Stimulated activated CD4-positive, alpha-beta T cell treated with anti-CD3 and anti-CD28 coated beads, Interleukin-12 subunit alpha, Interleukin-12 subunit beta, amount 100 ng/mL, for 4 hours (primary cell): ENCODE measurements around the gene HSD3B7.

Experiments used
- DNase-seq: peaks from one replicate; pipeline ENCODE4 v3.0.0-alpha.2; 2020

The HSD3B7 gene

GRCh38 chr16:30957456-30958174 lies 27.4 kb upstream of the HSD3B7 start, which contains the start of gene SETD1A:
TSS of gene SETD1A (plus strand) at chr16:30957754. CDS start at chr16:30958732, 978 bp downstream.
- DNase-seq: peak; percentile 97

- no peak for DNase-seq
These were observed 26.6 kb upstream of the HSD3B7 start for GRCh38 chr16:30958175-30959079.

DNA sequence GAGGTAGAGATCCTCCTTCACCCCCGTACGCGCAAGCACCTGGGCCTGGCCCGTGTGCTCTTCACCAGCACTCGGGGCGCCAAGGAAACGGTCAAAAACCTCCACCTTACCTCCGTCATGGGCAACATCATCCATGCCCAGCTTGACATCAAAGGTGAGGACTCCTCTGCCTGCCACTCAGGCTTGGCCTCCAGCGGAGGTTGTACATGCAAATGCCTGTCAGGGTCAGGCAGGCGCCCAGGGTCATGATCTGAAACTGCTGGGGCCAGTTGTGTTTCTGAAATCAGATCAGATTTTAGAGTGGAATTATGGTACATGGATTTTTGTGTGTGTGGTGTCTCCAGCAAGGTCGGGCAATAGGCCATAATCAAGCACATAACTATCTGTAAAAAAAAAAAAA lies 23.6 kb upstream of the HSD3B7 start:
- DNase-seq: no peak

DNA sequence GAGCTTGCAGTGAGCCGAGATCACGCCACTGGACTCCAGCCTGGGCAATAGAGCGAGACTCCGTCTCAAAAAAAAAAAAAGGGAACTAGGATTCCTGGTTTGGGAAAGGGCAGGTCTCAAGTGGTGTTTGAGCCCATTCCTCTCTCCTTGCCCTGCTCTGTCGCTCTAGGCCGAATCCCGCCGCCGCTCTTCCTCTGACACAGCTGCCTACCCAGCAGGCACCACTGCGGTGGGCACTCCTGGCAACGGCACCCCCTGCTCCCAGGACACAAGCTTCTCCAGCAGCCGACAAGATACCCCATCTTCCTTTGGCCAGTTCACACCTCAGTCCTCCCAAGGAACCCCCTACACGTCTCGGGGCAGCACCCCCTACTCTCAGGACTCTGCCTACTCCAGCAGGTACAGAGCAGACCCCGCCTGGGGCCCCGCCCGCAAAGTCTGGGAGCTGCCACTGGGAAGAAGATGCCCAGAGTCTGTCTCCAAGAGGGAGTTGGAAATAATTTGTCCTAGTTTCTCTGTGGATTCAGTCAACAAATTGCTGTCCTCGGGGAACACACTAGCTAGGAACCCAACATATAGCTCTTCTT lies 21.0 kb upstream of the HSD3B7 start:
- DNase-seq: no peak

DNA sequence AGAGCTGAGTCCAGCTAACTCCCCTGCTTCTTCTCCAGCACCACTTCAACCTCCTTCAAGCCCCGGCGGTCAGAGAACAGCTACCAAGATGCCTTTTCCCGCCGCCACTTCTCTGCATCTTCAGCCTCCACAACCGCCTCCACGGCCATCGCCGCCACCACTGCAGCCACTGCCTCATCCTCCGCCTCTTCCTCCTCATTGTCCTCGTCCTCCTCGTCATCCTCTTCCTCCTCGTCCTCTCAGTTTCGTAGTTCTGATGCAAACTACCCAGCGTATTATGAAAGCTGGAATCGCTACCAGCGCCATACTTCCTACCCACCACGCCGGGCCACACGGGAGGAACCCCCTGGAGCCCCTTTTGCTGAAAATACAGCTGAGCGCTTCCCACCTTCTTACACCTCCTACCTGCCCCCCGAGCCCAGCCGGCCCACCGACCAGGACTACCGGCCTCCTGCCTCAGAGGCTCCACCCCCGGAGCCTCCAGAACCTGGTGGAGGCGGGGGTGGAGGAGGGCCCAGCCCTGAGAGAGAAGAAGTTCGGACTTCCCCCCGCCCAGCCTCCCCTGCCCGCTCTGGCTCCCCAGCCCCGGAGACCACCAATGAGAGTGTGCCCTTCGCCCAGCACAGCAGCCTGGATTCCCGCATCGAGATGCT lies 20.3 kb upstream of the HSD3B7 start:
- no peak for DNase-seq

GRCh38 chr16:30965436-30965835 lies 19.6 kb upstream of the HSD3B7 start:
- no peak for DNase-seq

- DNase-seq: no peak
These were observed 18.9 kb upstream of the HSD3B7 start for GRCh38 chr16:30966033-30966619.

DNA sequence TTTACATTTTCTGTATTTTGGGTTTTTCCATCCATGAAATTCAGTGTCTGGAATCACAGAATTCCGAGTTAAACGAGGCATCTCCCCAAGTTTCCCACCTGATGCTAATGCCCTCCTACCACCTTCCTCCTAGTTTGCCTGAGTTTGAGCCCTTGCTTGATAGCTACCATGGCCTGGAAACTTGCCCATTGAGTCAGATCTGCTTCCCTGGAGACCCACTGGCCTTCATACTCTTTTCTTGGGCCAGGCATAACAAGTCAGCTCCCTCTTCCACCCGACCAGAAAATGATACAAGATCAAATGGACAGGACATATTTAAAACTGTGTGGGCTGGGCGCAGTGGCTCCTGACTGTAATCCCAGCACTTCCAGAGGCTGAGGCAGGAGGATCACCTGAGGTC lies 17.2 kb upstream of the HSD3B7 start:
- no peak for DNase-seq

- no peak for DNase-seq
These were observed 15.7 kb upstream of the HSD3B7 start for GRCh38 chr16:30969246-30969842.

DNA sequence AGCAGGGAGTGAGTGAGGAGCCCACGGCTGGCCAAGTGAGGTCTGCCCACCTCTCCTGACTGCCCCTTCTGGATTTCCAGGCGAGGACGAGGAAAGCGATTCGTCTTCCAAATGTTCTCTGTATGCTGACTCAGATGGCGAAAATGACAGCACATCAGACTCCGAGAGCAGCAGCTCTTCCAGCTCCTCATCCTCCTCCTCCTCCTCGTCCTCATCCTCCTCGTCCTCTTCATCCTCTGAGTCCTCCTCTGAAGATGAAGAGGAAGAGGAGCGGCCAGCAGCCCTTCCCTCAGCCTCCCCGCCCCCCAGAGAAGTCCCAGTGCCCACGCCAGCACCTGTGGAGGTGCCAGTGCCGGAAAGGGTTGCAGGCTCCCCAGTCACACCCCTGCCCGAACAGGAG lies 13.7 kb upstream of the HSD3B7 start:
- DNase-seq: no peak

DNA sequence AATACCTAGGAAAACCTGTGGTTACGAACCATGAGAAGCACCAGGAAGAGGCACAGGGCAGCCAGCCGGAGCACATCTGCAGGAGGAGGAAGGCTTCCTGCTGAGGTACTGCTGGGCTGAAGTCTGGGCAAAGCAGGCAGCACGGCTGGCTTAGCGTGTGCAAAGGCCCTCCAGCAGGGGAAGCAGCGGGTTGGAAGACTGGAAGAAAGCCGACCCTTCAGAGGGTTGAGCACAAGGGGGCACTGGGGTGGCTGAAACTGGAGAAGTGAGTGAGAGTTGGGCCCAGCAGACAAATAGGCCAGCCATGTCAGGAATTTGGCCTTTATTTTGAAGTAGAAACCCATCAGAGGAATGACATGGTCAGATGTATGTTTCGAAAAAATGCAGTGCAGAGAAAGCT lies 12.1 kb upstream of the HSD3B7 start:
- DNase-seq: no peak

- no peak for DNase-seq
These were observed 10.7 kb upstream of the HSD3B7 start for GRCh38 chr16:30974348-30974747.

DNA sequence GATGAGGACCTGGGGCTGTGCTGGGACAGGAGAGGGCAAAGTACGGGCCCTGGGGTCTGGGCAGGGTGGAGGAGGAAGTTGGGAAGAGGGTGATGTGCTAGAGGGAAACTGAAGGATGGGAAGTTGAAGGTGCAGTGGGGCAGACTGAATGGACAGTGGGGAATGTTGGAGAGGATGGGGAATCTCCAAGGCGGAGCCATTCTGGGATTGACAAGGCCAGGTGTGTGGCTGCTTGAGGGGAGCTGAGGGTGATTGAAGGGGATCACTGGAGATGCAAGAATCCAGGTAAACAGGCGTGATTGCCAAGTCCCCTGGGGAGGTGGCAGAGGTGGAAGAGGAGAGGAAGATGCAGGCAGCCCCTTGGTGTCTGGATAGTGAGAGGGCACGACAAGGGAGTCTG lies 8.5 kb upstream of the HSD3B7 start:
- DNase-seq: no peak

DNA sequence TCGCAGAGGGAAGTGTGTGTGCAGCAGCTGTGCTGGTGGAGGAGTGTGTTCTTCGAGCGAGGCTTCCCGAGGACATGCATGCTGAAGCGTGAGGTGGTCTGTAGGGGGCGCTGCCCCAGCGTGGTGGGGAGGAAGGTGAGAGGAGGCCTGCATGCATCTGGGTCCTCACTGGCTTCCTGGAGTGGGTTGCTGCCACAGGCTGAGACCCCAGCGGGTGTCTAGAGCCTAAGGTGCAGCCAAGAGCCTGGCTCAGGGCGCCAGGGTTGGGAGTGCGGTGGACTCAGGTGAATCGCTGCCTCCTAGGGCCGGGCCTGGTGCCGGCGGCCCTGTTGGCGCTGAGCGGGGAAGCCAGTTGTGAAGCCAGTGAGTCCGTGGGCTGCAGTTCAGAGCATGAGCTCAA lies 7.5 kb upstream of the HSD3B7 start:
- no peak for DNase-seq

DNA sequence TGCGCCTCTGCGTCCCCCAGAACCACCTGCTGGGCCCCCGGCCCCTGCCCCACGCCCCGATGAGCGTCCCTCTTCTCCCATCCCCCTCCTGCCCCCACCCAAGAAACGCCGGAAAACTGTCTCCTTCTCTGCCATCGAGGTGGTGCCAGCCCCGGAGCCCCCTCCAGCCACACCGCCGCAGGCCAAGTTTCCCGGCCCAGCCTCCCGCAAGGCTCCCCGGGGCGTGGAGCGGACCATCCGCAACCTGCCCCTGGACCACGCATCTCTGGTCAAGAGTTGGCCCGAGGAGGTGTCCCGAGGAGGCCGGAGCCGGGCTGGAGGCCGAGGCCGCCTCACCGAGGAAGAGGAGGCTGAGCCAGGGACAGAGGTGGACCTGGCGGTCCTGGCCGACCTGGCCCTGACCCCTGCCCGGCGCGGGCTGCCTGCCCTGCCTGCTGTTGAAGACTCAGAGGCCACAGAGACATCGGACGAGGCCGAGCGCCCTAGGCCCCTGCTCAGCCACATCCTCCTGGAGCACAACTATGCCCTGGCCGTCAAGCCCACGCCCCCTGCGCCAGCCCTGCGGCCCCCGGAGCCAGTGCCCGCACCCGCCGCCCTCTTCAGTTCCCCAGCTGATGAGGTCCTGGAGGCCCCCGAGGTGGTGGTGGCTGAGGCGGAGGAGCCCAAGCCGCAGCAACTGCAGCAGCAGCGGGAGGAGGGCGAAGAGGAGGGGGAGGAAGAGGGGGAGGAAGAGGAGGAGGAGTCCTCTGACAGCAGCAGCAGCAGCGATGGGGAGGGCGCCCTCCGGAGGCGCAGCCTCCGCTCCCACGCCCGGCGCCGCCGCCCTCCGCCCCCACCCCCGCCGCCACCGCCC lies 5.6 kb upstream of the HSD3B7 start:
- no peak for DNase-seq

DNA sequence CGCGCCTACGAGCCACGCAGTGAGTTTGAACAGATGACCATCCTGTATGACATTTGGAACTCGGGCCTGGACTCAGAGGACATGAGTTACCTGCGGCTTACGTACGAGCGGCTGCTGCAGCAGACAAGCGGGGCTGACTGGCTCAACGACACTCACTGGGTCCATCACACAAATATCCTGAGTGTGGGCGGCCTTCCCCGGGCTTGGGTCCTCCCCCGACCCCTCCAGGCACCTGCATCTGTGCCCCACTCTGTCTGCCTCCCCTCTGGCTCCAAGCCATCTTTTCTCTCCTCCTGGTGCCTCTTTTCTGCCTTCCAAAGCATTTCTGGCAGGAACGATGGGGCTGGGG lies 5.0 kb upstream of the HSD3B7 start:
- no peak for DNase-seq

DNA sequence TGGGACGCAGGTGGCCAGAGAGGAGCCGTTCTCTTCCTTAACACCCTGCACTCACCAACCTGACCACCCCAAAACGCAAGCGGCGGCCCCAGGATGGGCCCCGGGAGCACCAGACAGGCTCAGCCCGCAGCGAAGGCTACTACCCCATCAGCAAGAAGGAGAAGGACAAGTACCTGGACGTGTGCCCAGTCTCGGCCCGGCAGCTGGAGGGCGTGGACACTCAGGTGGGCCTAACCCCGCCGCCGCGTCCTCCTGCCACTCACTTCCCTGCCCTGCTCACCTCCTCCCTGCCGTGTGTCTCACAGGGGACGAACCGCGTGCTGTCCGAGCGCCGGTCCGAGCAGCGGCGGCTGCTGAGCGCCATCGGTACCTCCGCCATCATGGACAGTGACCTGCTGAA lies 4.6 kb upstream of the HSD3B7 start:
- DNase-seq: no peak

- no peak for DNase-seq
These were observed 4.0 kb upstream of the HSD3B7 start for GRCh38 chr16:30980959-30981358.

DNA sequence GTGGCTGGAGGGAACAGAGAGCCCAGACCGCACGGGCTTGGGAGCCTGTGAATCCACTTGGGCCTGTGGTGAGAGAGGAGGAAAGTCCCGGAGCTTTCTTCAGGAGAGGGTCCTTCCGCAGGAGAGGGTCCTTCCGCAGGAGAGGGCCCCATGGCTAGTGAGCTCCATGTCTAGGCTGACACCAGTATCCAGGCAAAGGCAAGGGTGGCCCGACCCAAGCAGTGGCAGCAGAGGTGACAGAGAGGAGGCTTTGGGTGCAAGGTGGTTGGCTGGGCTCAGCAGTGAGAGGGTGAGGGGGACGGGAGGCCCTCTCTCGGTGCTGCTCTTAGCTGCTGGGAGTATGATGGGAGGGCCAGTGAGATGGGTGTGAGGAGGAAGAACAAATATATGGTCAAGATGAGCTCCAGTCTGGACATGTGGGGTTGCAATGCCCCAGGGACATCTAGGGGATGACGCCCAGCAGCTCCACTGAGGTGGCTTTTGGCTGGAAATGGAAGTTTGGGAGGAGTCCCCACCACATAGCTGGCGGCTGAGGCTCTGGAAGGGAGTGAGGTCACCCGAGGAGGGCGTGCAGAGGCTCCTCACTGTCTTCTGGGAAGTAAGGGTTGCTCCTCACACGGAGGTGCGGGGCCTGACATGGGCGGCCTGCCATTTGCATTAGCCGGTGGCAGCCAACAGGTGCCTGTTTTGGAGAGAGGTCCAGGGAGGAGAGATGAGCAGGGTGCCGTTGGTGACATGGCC lies 2.3 kb upstream of the HSD3B7 start:
- no peak for DNase-seq

DNA sequence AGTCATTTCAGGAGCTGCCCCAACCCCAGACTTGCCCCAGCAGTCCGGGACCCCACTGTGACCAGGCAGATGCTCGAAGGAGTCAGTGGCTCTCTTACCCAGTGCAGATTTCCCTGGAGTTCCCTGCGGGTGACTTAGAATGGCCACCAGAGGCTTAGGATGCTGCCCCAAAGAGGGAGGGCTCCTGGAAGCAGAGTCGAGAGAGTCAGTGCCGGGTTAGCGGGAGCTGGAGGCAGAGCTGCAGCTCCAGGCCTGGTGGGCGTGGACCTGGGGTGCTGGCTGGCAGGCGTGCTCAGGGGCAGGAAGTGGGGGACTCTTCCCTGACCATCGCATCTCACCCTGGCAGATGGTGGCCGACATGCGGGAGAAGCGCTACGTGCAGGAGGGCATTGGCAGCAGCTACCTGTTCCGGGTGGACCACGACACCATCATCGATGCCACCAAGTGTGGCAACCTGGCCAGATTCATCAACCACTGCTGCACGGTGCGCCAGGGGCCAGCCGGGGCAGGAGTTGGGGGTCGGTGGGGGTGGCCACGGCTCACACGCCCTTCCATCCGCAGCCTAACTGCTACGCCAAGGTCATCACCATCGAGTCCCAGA lies 1.6 kb upstream of the HSD3B7 start:
- DNase-seq: no peak
